Measurements from ENCODE around the gene VPS36. TPM values are rescaled to one million over a fixed set of nuclear protein-coding genes. Genes with fewer than 3 reads are reported as not detected.

Gene VPS36
- total and polyA plus RNA-seq, 2 of the 13 experiments (the other 11 are each of a cell fraction or from before 2014, with no cell fraction given), result 17.2 to 22.4 TPM

DNA sequence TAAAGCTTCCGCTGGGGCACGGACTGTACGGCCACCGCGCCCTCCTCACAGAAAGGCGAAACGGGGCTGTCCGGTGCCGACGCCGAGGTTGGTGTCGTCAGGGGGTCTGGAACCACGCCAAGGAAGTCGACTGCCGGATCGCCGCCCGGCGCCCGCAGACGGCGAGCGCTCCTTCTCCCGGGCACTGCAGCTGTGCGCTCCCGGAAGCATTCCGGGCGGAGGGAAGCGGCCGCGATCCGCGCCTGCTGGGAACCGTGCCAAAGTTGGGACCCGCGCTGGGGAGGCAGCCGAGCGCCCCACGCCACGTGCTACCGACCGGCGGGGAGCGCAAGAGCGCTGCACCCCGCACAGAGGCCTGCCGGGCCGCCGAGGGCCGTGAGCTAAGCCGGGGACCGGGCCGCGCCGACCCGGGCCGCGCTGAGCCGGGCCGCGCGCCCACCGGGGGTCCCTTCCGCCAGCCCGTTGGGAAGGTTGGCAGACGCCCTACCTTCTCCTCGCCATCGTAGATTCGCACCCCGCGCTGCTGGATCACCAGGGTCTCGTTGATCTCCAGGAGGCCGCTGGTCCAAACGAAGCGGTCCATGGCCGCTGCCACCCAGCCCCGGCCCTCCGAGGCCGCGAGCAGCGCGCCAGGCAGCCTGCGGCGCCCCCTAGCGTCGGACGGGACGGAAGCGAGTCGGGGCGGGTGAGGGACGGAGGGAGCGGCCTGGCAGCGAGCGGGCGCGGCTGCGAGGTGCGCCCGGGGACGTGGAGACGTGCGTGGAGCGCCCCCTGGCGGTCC is at the start of gene VPS36 (continued):
- TF ChIP-seq, protein P1, sequence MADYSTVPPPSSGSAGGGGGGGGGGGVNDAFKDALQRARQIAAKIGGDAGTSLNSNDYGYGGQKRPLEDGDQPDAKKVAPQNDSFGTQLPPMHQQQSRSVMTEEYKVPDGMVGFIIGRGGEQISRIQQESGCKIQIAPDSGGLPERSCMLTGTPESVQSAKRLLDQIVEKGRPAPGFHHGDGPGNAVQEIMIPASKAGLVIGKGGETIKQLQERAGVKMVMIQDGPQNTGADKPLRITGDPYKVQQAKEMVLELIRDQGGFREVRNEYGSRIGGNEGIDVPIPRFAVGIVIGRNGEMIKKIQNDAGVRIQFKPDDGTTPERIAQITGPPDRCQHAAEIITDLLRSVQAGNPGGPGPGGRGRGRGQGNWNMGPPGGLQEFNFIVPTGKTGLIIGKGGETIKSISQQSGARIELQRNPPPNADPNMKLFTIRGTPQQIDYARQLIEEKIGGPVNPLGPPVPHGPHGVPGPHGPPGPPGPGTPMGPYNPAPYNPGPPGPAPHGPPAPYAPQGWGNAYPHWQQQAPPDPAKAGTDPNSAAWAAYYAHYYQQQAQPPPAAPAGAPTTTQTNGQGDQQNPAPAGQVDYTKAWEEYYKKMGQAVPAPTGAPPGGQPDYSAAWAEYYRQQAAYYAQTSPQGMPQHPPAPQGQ (CRISPR knock-in tag; IDR thresholded peaks at IDR 0.05; ENCODE audit: borderline replicate concordance), result no peak
- no peak for TF ChIP-seq PRPF4 (IDR thresholded peaks at IDR 0.05; ENCODE audit: low read depth, low read length, poor library complexity, severe bottlenecking)
- TF ChIP-seq, protein P2, sequence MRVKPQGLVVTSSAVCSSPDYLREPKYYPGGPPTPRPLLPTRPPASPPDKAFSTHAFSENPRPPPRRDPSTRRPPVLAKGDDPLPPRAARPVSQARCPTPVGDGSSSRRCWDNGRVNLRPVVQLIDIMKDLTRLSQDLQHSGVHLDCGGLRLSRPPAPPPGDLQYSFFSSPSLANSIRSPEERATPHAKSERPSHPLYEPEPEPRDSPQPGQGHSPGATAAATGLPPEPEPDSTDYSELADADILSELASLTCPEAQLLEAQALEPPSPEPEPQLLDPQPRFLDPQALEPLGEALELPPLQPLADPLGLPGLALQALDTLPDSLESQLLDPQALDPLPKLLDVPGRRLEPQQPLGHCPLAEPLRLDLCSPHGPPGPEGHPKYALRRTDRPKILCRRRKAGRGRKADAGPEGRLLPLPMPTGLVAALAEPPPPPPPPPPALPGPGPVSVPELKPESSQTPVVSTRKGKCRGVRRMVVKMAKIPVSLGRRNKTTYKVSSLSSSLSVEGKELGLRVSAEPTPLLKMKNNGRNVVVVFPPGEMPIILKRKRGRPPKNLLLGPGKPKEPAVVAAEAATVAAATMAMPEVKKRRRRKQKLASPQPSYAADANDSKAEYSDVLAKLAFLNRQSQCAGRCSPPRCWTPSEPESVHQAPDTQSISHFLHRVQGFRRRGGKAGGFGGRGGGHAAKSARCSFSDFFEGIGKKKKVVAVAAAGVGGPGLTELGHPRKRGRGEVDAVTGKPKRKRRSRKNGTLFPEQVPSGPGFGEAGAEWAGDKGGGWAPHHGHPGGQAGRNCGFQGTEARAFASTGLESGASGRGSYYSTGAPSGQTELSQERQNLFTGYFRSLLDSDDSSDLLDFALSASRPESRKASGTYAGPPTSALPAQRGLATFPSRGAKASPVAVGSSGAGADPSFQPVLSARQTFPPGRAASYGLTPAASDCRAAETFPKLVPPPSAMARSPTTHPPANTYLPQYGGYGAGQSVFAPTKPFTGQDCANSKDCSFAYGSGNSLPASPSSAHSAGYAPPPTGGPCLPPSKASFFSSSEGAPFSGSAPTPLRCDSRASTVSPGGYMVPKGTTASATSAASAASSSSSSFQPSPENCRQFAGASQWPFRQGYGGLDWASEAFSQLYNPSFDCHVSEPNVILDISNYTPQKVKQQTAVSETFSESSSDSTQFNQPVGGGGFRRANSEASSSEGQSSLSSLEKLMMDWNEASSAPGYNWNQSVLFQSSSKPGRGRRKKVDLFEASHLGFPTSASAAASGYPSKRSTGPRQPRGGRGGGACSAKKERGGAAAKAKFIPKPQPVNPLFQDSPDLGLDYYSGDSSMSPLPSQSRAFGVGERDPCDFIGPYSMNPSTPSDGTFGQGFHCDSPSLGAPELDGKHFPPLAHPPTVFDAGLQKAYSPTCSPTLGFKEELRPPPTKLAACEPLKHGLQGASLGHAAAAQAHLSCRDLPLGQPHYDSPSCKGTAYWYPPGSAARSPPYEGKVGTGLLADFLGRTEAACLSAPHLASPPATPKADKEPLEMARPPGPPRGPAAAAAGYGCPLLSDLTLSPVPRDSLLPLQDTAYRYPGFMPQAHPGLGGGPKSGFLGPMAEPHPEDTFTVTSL (CRISPR knock-in tag; IDR thresholded peaks at IDR 0.05; ENCODE audit: borderline replicate concordance), result no peak; the same call in 1 of the 2 replicates
- TF ChIP-seq ZNF367 (CRISPR knock-in tag; IDR thresholded peaks at IDR 0.05; ENCODE audit: borderline replicate concordance), result peak; percentile 53; the same call in 1 of the 2 replicates
- TF ChIP-seq ZNF549 (CRISPR knock-in tag; IDR thresholded peaks at IDR 0.05), result no peak
- TF ChIP-seq, protein P3, sequence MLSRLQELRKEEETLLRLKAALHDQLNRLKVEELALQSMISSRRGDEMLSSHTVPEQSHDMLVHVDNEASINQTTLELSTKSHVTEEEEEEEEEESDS (CRISPR knock-in tag; IDR thresholded peaks at IDR 0.05; ENCODE audit: borderline replicate concordance), result no peak
- TF ChIP-seq ZNF225 (CRISPR knock-in tag; IDR thresholded peaks at IDR 0.05), result no peak
- no peak for TF ChIP-seq RCOR2 (CRISPR knock-in tag; IDR thresholded peaks at IDR 0.05)
- TF ChIP-seq HNRNPUL1 (IDR thresholded peaks at IDR 0.05; ENCODE audit: low read depth, low read length), result no peak
- TF ChIP-seq ZNF138 (CRISPR knock-in tag; IDR thresholded peaks at IDR 0.05; ENCODE audit: low read depth), result no peak
- no peak for TF ChIP-seq STAT5B (CRISPR knock-in tag; IDR thresholded peaks at IDR 0.05)
- no peak for TF ChIP-seq ZNF792 (CRISPR knock-in tag; IDR thresholded peaks at IDR 0.05)
- no peak for TF ChIP-seq HCFC1 (IDR thresholded peaks at IDR 0.05; ENCODE audit: low read depth, low read length)
- TF ChIP-seq ZNF780A (CRISPR knock-in tag; IDR thresholded peaks at IDR 0.05), result no peak
- TF ChIP-seq XRCC5 (optimal IDR thresholded peaks at IDR 0.05; ENCODE audit: low read length), result peak; percentile 98
- TF ChIP-seq POGZ (CRISPR knock-in tag; IDR thresholded peaks at IDR 0.05), result peak; percentile 86
- TF ChIP-seq ZNF7 (CRISPR knock-in tag; IDR thresholded peaks at IDR 0.05), result no peak
- TF ChIP-seq, protein P4, sequence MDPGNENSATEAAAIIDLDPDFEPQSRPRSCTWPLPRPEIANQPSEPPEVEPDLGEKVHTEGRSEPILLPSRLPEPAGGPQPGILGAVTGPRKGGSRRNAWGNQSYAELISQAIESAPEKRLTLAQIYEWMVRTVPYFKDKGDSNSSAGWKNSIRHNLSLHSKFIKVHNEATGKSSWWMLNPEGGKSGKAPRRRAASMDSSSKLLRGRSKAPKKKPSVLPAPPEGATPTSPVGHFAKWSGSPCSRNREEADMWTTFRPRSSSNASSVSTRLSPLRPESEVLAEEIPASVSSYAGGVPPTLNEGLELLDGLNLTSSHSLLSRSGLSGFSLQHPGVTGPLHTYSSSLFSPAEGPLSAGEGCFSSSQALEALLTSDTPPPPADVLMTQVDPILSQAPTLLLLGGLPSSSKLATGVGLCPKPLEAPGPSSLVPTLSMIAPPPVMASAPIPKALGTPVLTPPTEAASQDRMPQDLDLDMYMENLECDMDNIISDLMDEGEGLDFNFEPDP (CRISPR knock-in tag; conservative IDR thresholded peaks at IDR 0.05), result no peak

Data from HepG2 (cell line).